HEK293 (cell line): ENCODE measurements around the gene TIPRL.

ENCODE experiments used
- CTCF ChIA-PET: fragments of 350-600 bp; formaldehyde crosslinking; extraction: SDS; loops from one replicate; lab custom pipeline; 2021; ENCODE audit warnings: antibody characterized with exemption; lab: Yijun Ruan, JAX
- POLR2A ChIA-PET: fragments of 300-600 bp; formaldehyde crosslinking; extraction: SDS; loops from one replicate; lab custom pipeline; 2020; ENCODE audit warnings: antibody characterized with exemption, inconsistent platforms; lab: Yijun Ruan, JAX
- H3K27ac ChIP-seq: fragments of 200-500 bp; sonication (Bioruptor generic); 2 replicates; pipeline ENCODE4 v1.5.1; 2014; ENCODE audit warnings: low read depth, low read length, control low read depth, inconsistent platforms; ENCODE audit errors: extremely low read depth
- H3K36me3 ChIP-seq, 2 experiments: fragments of 200-500 bp in 1 of 2; sonication (Bioruptor generic) in 1 of 2; 1 replicate in 1 of 2; 2 replicates in 1 of 2; pipeline ENCODE4 v1.5.1; 2014 to 2017; ENCODE audit warnings: inconsistent platforms in 2 of 2, low read length in 2 of 2; ENCODE audit not compliant: control insufficient read depth in 2 of 2, insufficient read depth in 1 of 2
- H3K4me1 ChIP-seq: fragments of 200-500 bp; sonication (Bioruptor generic); 2 replicates; pipeline ENCODE4 v1.5.1; 2014; ENCODE audit warnings: mild to moderate bottlenecking, low read length, inconsistent platforms; ENCODE audit not compliant: control insufficient read depth, insufficient read depth
- H3K4me3 ChIP-seq: 2 replicates; pipeline ENCODE4 v1.5.1; 2011; ENCODE audit warnings: low read depth, mild to moderate bottlenecking, control low read depth, low read length, moderate library complexity
- H3K9me3 ChIP-seq: fragments of 200-500 bp; sonication (Bioruptor generic); 2 replicates; pipeline ENCODE4 v1.5.1; 2014; ENCODE audit warnings: low read depth, low read length, inconsistent platforms; ENCODE audit not compliant: control insufficient read depth, insufficient read depth
- BCL6B ChIP-seq: fragments of 450-650 bp; formaldehyde crosslinking; IDR thresholded peaks from 2 replicates; pipeline ENCODE4 v1.5.1; 2017; ENCODE audit warnings: missing biosample characterization, missing genetic modification characterization
- EGR2 ChIP-seq: fragments of 450-650 bp; formaldehyde crosslinking; IDR thresholded peaks from 2 replicates; pipeline ENCODE4 v1.5.1; 2016; ENCODE audit warnings: low read depth, missing biosample characterization, missing genetic modification characterization
- SETDB1 ChIP-seq: IDR thresholded peaks from one replicate; pipeline ENCODE4 v1.6.1; 2017; ENCODE audit warnings: mild to moderate bottlenecking, low read length, moderate library complexity, mixed read lengths; ENCODE audit not compliant: insufficient read length
- TRIM28 ChIP-seq: IDR thresholded peaks from 2 replicates; pipeline ENCODE4 v1.6.1; 2011; ENCODE audit warnings: low read length, control low read depth, borderline replicate concordance
- ZFHX2 ChIP-seq: fragments of 450-650 bp; formaldehyde crosslinking; conservative IDR thresholded peaks from 2 replicates; pipeline ENCODE4 v1.5.1; 2016; ENCODE audit warnings: missing biosample characterization, missing genetic modification characterization
- ZNF114 ChIP-seq: fragments of 450-650 bp; formaldehyde crosslinking; IDR thresholded peaks from 2 replicates; pipeline ENCODE4 v1.5.0; 2017; ENCODE audit warnings: missing biosample characterization, missing genetic modification characterization
- ZNF175 ChIP-seq: fragments of 450-650 bp; formaldehyde crosslinking; IDR thresholded peaks from 2 replicates; pipeline ENCODE4 v1.5.1; 2016; ENCODE audit warnings: missing biosample characterization, missing genetic modification characterization
- ZNF280D ChIP-seq: fragments of 450-650 bp; formaldehyde crosslinking; IDR thresholded peaks from 2 replicates; pipeline ENCODE4 v1.5.1; 2016; ENCODE audit warnings: missing biosample characterization, missing genetic modification characterization
- ZNF292 ChIP-seq: fragments of 450-650 bp; formaldehyde crosslinking; IDR thresholded peaks from 2 replicates; pipeline ENCODE4 v1.5.1; 2016; ENCODE audit warnings: low read depth, missing biosample characterization, missing genetic modification characterization, borderline replicate concordance
- ZNF302 ChIP-seq: fragments of 450-650 bp; formaldehyde crosslinking; IDR thresholded peaks from 2 replicates; pipeline ENCODE4 v1.5.1; 2016; ENCODE audit warnings: missing biosample characterization, missing genetic modification characterization, low read depth
- ZNF394 ChIP-seq: fragments of 450-650 bp; formaldehyde crosslinking; IDR thresholded peaks from 2 replicates; pipeline ENCODE4 v1.5.1; 2016; ENCODE audit warnings: missing biosample characterization, missing genetic modification characterization, mild to moderate bottlenecking, moderate library complexity, borderline replicate concordance
- ZNF426 ChIP-seq: fragments of 450-650 bp; formaldehyde crosslinking; IDR thresholded peaks from 2 replicates; pipeline ENCODE4 v1.5.1; 2017; ENCODE audit warnings: missing biosample characterization, missing genetic modification characterization, mild to moderate bottlenecking, inconsistent platforms, moderate library complexity
- ZNF449 ChIP-seq: fragments of 450-650 bp; formaldehyde crosslinking; IDR thresholded peaks from 2 replicates; pipeline ENCODE4 v1.5.1; 2017; ENCODE audit warnings: missing biosample characterization, mild to moderate bottlenecking, missing genetic modification characterization, moderate library complexity
- ZNF555 ChIP-seq: fragments of 450-650 bp; formaldehyde crosslinking; conservative IDR thresholded peaks from 2 replicates; pipeline ENCODE4 v1.5.1; 2017; ENCODE audit warnings: missing biosample characterization, mild to moderate bottlenecking, missing genetic modification characterization, inconsistent platforms
- ZNF585B ChIP-seq: fragments of 450-650 bp; formaldehyde crosslinking; IDR thresholded peaks from 2 replicates; pipeline ENCODE4 v1.5.1; 2016; ENCODE audit warnings: missing biosample characterization, missing genetic modification characterization
- ZNF596 ChIP-seq: fragments of 450-650 bp; IDR thresholded peaks from 2 replicates; pipeline ENCODE4 v1.5.0; 2018; ENCODE audit warnings: missing biosample characterization, mild to moderate bottlenecking, missing genetic modification characterization, moderate library complexity

TIPRL gene

GRCh38 chr1:168159251-168159650 lies 19.5 kb upstream of the TIPRL start (continued):
- no peak for TF ChIP-seq ZNF280D (tag by site-specific recombination)
- TF ChIP-seq ZNF449 = no peak
- TF ChIP-seq, all 188 proteins: peak for 0

- peak; percentile 92 for TF ChIP-seq SETDB1
- TF ChIP-seq ZNF426 = no peak
- H3K4me1 ChIP-seq = no peaks in the 10 kb centered on the region
- no peaks in the 10 kb centered on the region for H3K9me3 ChIP-seq
- POLR2A ChIA-PET = no interaction called here
- CTCF ChIA-PET = interaction anchor here (0.7 to 1.5 kb wide), 5 partner anchors 9 to 78 kb away, joined by 3 to 5 read pairs (median 4); no protein-coding TSS in a partner anchor
- H3K36me3 ChIP-seq = no peaks in the 10 kb centered on the region
- no peak overlapping the region for H3K4me3 ChIP-seq
- H3K27ac ChIP-seq = no peak overlapping the region
Observed at GRCh38 chr1:168159979-168160378, 18.8 kb upstream of the TIPRL start.

- no peaks in the 10 kb centered on the region for H3K4me1 ChIP-seq
- H3K4me3 ChIP-seq = no peak overlapping the region
- POLR2A ChIA-PET = no interaction called here
- no peak overlapping the region for H3K27ac ChIP-seq
- CTCF ChIA-PET = interaction anchor here (1.3 to 1.5 kb wide), 2 partner anchors 79 to 442 kb away, joined by 4 read pairs; no protein-coding TSS in a partner anchor
- TF ChIP-seq TRIM28 = peak; percentile 97
- peak; percentile 42; the same call in 1 of the 2 replicates for TF ChIP-seq ZFHX2 (tag by site-specific recombination)
- TF ChIP-seq ZNF585B (tag by site-specific recombination) = peak; percentile 95
- no peak for TF ChIP-seq ZNF292 (tag by site-specific recombination)
- TF ChIP-seq ZNF175 (tag by site-specific recombination) = no peak
- peak; percentile 55 for TF ChIP-seq EGR2 (tag by site-specific recombination)
- no peak for TF ChIP-seq ZNF114 (tag by site-specific recombination)
- TF ChIP-seq, all 188 proteins: peak for 4
- Histone ChIP-seq H3K9me3 (no peaks in the 10 kb centered on the region), H3K36me3 (no peaks in the 10 kb centered on the region)
Observed at GRCh38 chr1:168161459-168161858, 17.3 kb upstream of the TIPRL start.

GRCh38 chr1:168163670-168164069 lies 15.1 kb upstream of the TIPRL start:
- POLR2A ChIA-PET = no interaction called here
- Histone ChIP-seq H3K4me3 (no peak overlapping the region), H3K27ac (no peak overlapping the region), H3K9me3 (no peaks in the 10 kb centered on the region), H3K4me1 (no peaks in the 10 kb centered on the region), H3K36me3 (no peaks in the 10 kb centered on the region)
- CTCF ChIA-PET = interaction anchor here (1.0 kb wide), 1 partner anchor 22 kb away, joined by 3 read pairs; no protein-coding TSS in a partner anchor
- TF ChIP-seq ZNF555 (tag by site-specific recombination) (no peak), ZNF394 (tag by site-specific recombination) (no peak), ZNF596 (tag by site-specific recombination) (no peak), ZNF302 (tag by site-specific recombination) (no peak), SETDB1 (no peak), ZNF449 (no peak), ZNF280D (tag by site-specific recombination) (no peak), BCL6B (tag by site-specific recombination) (no peak)
